Kidney (tissue), 14 donors: ENCODE measurements around the gene AUTS2. TPM values are rescaled to one million over a fixed set of nuclear protein-coding genes. Genes with fewer than 3 reads are reported as not detected.

ENCODE experiments used
- DNase-seq, 5 donors: peaks; one replicate each; pipeline ENCODE4 v3.0.0-alpha.2; 2013 to 2020
- FAIRE-seq: peaks from 2 replicates; lab custom pipeline; 2012; peaks lifted over from hg19 to GRCh38; lab: Jason Lieb, UNC
- H3K27ac ChIP-seq, 2 donors: one replicate each; pipeline ENCODE4 v1.7.0; 2013; ENCODE audit warnings: low read depth in 2 of 2, low read length in 2 of 2, inconsistent platforms in 1 of 2
- H3K27me3 ChIP-seq: one replicate; pipeline ENCODE4 v1.7.1; 2013; ENCODE audit warnings: low read length, inconsistent platforms; ENCODE audit not compliant: control insufficient read depth, insufficient read depth
- H3K36me3 ChIP-seq, 3 donors: one replicate each; pipeline versions ENCODE4 v1.7.0 to v1.7.1; 2013; ENCODE audit warnings: low read length in 3 of 3, control low read depth in 1 of 3, inconsistent platforms in 1 of 3; ENCODE audit not compliant: insufficient read depth in 3 of 3, control insufficient read depth in 2 of 3
- H3K4me1 ChIP-seq, 3 donors: one replicate each; pipeline versions ENCODE4 v1.7.0 to v1.7.1; 2013; ENCODE audit warnings: low read length in 3 of 3, inconsistent platforms in 1 of 3, low read depth in 1 of 3; ENCODE audit not compliant: control insufficient read depth in 2 of 3, insufficient read depth in 2 of 3
- H3K4me3 ChIP-seq, 3 donors: one replicate each; pipeline versions ENCODE4 v1.7.0 to v1.8.1; 2013; ENCODE audit warnings: low read length in 3 of 3, control low read depth in 1 of 3, inconsistent platforms in 1 of 3
- H3K9ac ChIP-seq, 3 donors: one replicate each; pipeline versions ENCODE4 v1.7.0 to v1.7.1; 2013; ENCODE audit warnings: low read length in 3 of 3, control low read depth in 1 of 3, inconsistent platforms in 1 of 3
- H3K9me3 ChIP-seq, 3 donors: one replicate each; pipeline versions ENCODE4 v1.7.0 to v1.7.1; 2013; ENCODE audit warnings: low read length in 3 of 3, control low read depth in 1 of 3, inconsistent platforms in 1 of 3; ENCODE audit not compliant: control insufficient read depth in 2 of 3, insufficient read depth in 1 of 3
- CTCF ChIP-seq: IDR thresholded peaks from 3 replicates; pipeline ENCODE4 v1.5.1; 2012; ENCODE audit warnings: mild to moderate bottlenecking, moderate library complexity, borderline replicate concordance; ENCODE audit not compliant: insufficient read depth; ENCODE audit errors: extremely low read depth
- intact Hi-C: fragments of 100-400 bp; cut with DNase I; formaldehyde crosslinking; loops from one replicate; pipeline ENCODE4 v1.11.1; 2022
- polyA plus RNA-seq: library from polyadenylated mRNA; stranded (reverse); fragments of 350-450 nt; fragmentation: Illumina TruSeq; extraction: RNeasy Lipid Tissue Mini Kit (QIAGEN cat#74804); gene quantifications from one replicate; pipeline ENCODE4 v1.2.3, GENCODE V29; 2014; ENCODE audit warnings: low read depth, low replicate concordance; ENCODE audit not compliant: insufficient read depth
- total RNA-seq: library from RNA; stranded (reverse); fragmentation: NEBNext Ultra II Directional; extraction: Animal tissue kit (Norgen Biotek cat#: 25700); gene quantifications from one replicate; pipeline ENCODE4 v1.2.1, GENCODE V29; 2021
- donor health status: control.
- donor health status: control.
- donor health status: control.
- donor health status: control.
- donor health status: control.
- donor health status: DM: yes; HTN: yes; CAD: no.
- donor health status: Normal renal cell carcinoma (clear cell type).

Gene AUTS2
- total and polyA plus RNA-seq, 2 donors from 2014 or later = 5.2 to 33.8 TPM

- H3K9ac ChIP-seq = no peak overlapping the region
- DNase-seq (no peak), FAIRE-seq (no peak)
- H3K4me1 ChIP-seq = peaks cover 0 to 13% (median 0%) of the 10 kb centered on the region in 3 donors
- H3K9me3 ChIP-seq = no peaks in the 10 kb centered on the region
- no peaks in the 10 kb centered on the region for H3K27me3 ChIP-seq
- no peak for TF ChIP-seq CTCF
- no peak overlapping the region for H3K4me3 ChIP-seq
- H3K36me3 ChIP-seq = no peaks in the 10 kb centered on the region
- intact Hi-C loops = no loop called here
- H3K27ac ChIP-seq = no peak overlapping the region
These were observed 82.9 kb downstream of the AUTS2 start for GRCh38 chr7:69681181-69681580.

- no peak overlapping the region for H3K9ac ChIP-seq
- no peak overlapping the region for H3K4me3 ChIP-seq
- FAIRE-seq = no peak
- H3K36me3 ChIP-seq = no peaks in the 10 kb centered on the region
- no peak for TF ChIP-seq CTCF
- no peak overlapping the region for H3K27ac ChIP-seq
- no peak for DNase-seq
- H3K4me1 ChIP-seq = peaks cover 0 to 13% (median 0%) of the 10 kb centered on the region in 3 donors
- no peaks in the 10 kb centered on the region for H3K9me3 ChIP-seq
- no peaks in the 10 kb centered on the region for H3K27me3 ChIP-seq
- intact Hi-C loops = no loop called here
These were observed 84.2 kb downstream of the AUTS2 start for GRCh38 chr7:69682518-69682917.

- Histone ChIP-seq H3K36me3 (no peaks in the 10 kb centered on the region), H3K4me1 (peaks cover 0 to 13% (median 0%) of the 10 kb centered on the region in 3 donors), H3K27me3 (no peaks in the 10 kb centered on the region), H3K9ac (no peak overlapping the region), H3K4me3 (no peak overlapping the region), H3K27ac (no peak overlapping the region), H3K9me3 (no peaks in the 10 kb centered on the region)
- FAIRE-seq = no peak
- intact Hi-C loops = no loop called here
- no peak for TF ChIP-seq CTCF
- DNase-seq = no peak
These were observed 84.7 kb downstream of the AUTS2 start for GRCh38 chr7:69683002-69683401.
